HG02759 (cell line): ENCODE measurements around the gene MTR.
"Not testable (repeated sequence)": the region's sequence is repeated elsewhere in the genome, so short reads cannot be mapped to it uniquely, and the experiment has no call there.

Experiments
- ATAC-seq: cut with Tn5 transposase; IDR thresholded peaks from one replicate; pipeline ENCODE4 v1.9.1; 2021; ENCODE audit warnings: mild to moderate bottlenecking, moderate library complexity; ENCODE audit not compliant: unreplicated experiment

MTR gene

GRCh38 chr1:236830116-236830515 lies 35.0 kb downstream of the MTR start:
- ATAC-seq: no peak

- no peak for ATAC-seq
These were observed 35.5 kb downstream of the MTR start for GRCh38 chr1:236830560-236830959.

GRCh38 chr1:236833575-236833974 lies 38.5 kb downstream of the MTR start:
- ATAC-seq: no peak

- ATAC-seq: no peak
These were observed 39.8 kb downstream of the MTR start for GRCh38 chr1:236834876-236835275.

GRCh38 chr1:236835491-236835890 lies 40.4 kb downstream of the MTR start:
- ATAC-seq: no peak

GRCh38 chr1:236836157-236836556 lies 41.1 kb downstream of the MTR start:
- no peak for ATAC-seq

GRCh38 chr1:236837115-236837514 lies 42.0 kb downstream of the MTR start:
- ATAC-seq: no peak

GRCh38 chr1:236837897-236838296 lies 42.8 kb downstream of the MTR start:
- ATAC-seq: no peak

GRCh38 chr1:236841341-236841740 lies 46.2 kb downstream of the MTR start:
- ATAC-seq: no peak

- no peak for ATAC-seq
These were observed 49.6 kb downstream of the MTR start for GRCh38 chr1:236844499-236845271.

- no peak for ATAC-seq
These were observed 50.7 kb downstream of the MTR start for GRCh38 chr1:236845830-236846229.

- ATAC-seq: no peak
These were observed 53.3 kb downstream of the MTR start for GRCh38 chr1:236848274-236848923.

- ATAC-seq: no peak
These were observed 55.2 kb downstream of the MTR start for GRCh38 chr1:236850077-236850979.

GRCh38 chr1:236851871-236852270 lies 56.8 kb downstream of the MTR start:
- ATAC-seq: no peak

GRCh38 chr1:236853921-236854604 lies 59.0 kb downstream of the MTR start:
- ATAC-seq: no peak

- ATAC-seq: no peak
These were observed 59.5 kb downstream of the MTR start for GRCh38 chr1:236854605-236854983.

GRCh38 chr1:236856649-236857048 lies 61.6 kb downstream of the MTR start:
- ATAC-seq: not testable (repeated sequence)

- no peak for ATAC-seq
These were observed 63.1 kb downstream of the MTR start for GRCh38 chr1:236858165-236858564.

- ATAC-seq: no peak
These were observed 65.0 kb downstream of the MTR start for GRCh38 chr1:236860101-236860500.

- no peak for ATAC-seq
These were observed 65.6 kb downstream of the MTR start for GRCh38 chr1:236860674-236861073.
